GM19043 (cell line): ENCODE data around the gene NR4A1.
"Not testable (repeated sequence)": the region's sequence is repeated elsewhere in the genome, so short reads cannot be mapped to it uniquely, and the experiment has no call there.

ENCODE experiments used
- ATAC-seq: cut with Tn5 transposase; IDR thresholded peaks from one replicate; pipeline ENCODE4 v1.9.1; 2021; ENCODE audit warnings: low read depth; ENCODE audit not compliant: unreplicated experiment

Gene NR4A1

GRCh38 chr12:52089491-52089890 is 38.2 kb downstream of the NR4A1 start:
- no peak for ATAC-seq

DNA sequence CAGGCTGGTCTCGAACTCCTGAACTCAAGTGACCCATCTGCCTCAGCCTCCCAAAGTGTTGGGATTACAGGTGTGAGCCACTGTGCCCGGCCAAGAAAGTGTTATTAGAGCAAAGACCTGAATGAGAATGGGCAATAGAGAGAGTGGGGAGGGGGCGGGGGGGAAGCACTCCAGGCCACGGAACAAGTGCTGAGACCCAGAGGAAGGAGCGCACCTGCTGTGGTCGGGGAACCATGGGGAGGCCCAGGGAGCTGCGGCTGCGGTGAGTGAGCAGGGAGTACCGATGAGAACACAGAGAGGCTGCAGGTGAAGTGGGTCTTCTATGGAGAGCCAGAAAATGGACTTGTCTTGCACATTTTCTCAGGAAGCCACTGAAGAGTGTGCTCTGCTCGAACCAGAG is 39.0 kb downstream of the NR4A1 start:
- no peak for ATAC-seq

DNA sequence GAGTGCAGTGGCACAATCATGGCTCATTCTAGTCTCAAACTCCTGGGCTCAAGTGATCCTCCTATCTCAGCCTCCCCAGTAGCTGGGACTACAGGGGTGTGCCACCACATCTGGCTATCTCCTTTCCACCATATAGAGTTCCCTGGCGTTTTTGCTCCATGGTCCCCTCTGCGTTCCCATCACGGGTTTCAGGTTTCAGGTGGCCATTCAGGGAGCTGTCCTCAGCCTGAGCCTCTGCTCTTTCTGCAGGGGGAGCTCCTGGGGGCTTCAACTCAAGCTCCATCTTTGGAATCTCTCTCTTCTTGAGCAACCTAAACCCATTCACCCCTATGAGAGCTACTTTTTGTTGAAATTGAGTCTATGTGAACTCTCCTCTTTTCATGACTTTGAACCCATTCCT is 39.8 kb downstream of the NR4A1 start:
- no peak for ATAC-seq

GRCh38 chr12:52091869-52092268 is 40.6 kb downstream of the NR4A1 start:
- no peak for ATAC-seq

- ATAC-seq = no peak
Measured at GRCh38 chr12:52093346-52093745, 42.1 kb downstream of the NR4A1 start.

GRCh38 chr12:52096332-52097044 is 45.2 kb downstream of the NR4A1 start:
- no peak for ATAC-seq

- no peak for ATAC-seq
Measured at GRCh38 chr12:52097045-52097666, 45.9 kb downstream of the NR4A1 start.

GRCh38 chr12:52104431-52105089 is 53.3 kb downstream of the NR4A1 start:
- not testable (repeated sequence) for ATAC-seq
